Caki2 (cell line): ENCODE data around the gene FAM240B. TPM values are rescaled to one million over a fixed set of nuclear protein-coding genes. Genes with fewer than 3 reads are reported as not detected.

Experiments
- DNase-seq: peaks from one replicate; pipeline ENCODE4 v3.0.0-alpha.2; 2015; ENCODE audit warnings: low read depth
- in situ Hi-C: cut with HindIII; loops from 2 replicates; pipeline ENCODE4 v1.10.0; 2016; ENCODE audit warnings: low sequenced_read_pairs, low pct_unique_long_range_greater_than_20kb, mixed read lengths
- total RNA-seq: library from RNA; depleted of rRNA; stranded (reverse); fragments of >200 nt; shearing (Covaris generic); gene quantifications from 2 replicates; pipeline ENCODE4 v1.2.3, GENCODE V29; 2014; ENCODE audit warnings: low replicate concordance

The FAM240B gene
- total RNA-seq, 1 experiment from 2014 or later: not detected

DNA sequence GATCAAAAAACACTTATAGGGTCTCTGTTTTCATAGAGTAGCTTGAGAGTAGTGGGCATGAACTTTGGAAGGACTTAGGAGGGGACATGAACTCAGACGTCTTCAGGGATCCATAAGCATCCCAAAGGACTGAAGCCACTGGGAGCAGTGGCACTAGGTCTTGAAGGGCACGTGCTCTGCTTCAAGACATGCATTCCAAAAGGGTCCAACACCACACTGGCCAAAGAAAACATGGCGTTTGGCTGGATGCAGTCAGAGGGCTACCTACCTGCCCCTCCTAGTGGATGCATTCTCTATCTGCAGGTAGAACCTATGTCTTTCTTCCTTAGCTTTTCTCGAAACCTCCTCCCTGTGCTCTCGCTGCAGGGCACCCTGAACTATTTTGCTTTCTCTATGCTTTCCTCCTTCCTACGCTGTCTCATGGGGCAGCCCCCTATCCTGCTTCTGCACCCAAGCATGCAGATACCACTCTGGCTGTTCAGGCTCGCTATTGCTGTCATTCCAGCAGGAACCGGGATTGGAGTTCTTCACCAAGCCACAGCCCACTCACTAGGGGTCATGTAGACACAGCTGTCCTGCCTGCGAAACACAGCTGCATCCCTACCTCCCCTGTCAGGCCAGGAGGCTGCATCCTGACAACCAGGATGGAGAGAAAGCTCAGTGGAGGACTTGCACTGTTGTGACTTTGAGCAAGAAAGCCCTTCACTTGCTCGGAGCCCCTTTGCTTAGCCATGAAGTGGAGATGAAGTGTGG, 11.9 kb downstream of the FAM240B start:
- no peak for DNase-seq
- in situ Hi-C loops: no loop called here

DNA sequence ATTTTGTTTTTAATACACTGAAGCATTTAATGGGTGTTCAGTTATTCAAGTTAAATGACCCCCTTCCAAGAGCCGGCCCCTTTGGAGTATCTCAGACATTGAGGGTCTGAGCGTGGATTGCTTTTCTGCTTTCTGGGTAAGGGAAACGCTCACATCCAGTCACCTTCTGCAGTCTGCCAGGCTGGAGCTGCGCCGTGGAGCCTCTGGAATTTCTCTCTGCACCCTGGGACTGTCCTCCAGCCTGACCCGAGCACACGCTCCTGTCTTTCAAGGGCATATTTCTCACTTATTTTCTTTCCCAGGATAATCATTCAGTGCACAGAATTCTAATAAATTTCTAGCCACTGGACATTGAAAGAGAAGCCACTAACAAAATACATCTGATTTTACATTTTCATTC, 13.4 kb downstream of the FAM240B start:
- in situ Hi-C loops: no loop called here
- no peak for DNase-seq

DNA sequence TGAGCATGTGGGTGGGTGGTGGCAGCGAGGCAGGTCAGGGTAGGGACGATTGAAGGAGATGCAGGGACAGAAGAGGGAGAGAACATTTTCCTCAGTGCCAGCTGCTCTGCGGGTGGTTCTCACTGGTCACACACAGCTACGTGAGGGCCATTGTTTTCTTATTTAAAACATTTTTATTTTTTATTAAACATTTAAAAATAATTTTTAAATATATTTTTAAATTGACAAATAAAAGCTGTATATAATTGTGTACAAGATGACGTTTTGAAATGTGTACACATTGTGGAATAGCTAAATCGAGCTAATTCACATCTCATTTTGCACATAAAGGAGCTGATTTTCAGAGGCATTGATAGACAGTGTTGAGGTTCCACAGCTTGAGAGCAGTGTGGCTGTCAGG, 14.0 kb downstream of the FAM240B start:
- no peak for DNase-seq
- in situ Hi-C loops: no loop called here

DNA sequence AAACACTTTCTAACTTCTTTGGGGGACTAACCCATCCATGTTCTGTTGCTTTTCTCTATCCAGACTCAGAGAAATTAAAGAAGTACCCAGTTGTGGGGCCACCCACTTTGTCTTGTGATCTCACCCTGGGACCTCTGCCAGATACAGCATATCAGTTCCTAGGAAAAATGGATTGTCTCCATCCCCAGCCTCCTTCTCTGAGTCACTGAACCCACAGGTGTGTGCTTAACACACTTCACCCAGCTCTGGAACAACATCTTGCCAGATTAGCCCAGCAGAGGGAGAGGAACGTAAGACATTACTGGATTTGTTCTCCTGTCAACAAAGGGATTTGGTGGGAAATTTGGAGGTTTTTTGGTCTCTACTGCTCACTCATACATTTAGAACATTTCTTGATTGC, 19.2 kb downstream of the FAM240B start:
- in situ Hi-C loops: no loop called here
- DNase-seq: peak; percentile 5

DNA sequence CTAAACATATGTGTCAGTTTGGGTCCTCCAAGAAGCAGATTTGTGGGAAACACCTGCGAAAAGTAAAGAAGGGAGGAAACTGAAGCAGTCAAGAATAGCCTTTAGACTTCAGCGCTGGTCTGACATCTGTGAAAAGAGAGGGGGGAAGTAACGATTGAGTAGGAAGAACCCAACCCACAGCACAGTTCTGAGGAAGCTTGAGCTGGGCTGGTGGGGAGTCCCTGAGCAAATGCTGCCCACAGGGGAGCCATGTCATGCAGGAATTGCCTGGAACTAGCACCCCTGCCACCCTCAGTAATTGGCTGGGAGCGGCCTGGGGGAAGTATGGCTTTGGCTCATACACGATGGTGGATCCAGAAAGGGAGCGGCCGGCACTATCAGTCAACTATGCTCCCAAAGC, 20.6 kb downstream of the FAM240B start:
- DNase-seq: no peak
- in situ Hi-C loops: no loop called here

DNA sequence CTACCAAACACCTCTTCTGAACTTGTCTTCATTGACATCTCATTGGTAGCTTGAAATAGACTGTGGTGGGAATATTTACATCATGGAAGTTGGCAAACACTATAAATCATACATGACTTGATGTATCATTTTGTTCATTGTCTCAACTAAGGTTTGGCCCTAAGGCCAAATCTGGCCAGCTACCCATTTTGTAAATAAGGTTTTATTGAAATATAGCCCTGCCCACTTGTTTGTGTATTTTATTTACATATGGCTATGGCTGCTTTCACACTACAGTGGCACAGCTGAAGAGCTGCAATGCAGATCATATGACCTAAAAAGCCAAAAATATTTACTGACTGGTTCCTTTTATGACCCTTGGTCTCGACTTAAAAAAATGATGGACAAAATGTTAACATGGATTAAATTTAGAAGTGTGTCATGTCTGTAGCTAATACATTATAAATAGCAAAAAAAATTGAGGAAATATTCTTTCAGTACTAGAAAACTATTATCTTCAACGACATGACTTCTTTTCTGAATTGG, 22.1 kb downstream of the FAM240B start:
- in situ Hi-C loops: no loop called here
- no peak for DNase-seq

DNA sequence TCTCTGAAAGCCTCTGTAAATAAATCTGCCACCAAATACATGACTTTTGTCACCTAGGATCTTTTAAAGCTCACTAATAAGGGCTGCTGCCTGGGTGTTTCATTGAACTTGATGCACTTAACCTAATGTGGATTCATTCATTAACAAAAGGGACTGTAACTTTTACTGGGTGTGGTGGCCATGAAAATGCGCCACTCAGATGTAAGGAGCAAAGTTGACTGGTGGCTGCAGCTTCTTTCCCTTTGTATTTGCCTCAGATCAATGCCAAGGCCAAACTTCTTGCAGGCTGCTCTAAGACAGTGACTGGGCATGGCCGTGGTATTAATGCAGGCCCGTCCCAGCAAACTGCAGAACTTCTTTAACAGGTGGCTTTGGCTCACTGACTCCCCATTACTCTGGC, 22.9 kb downstream of the FAM240B start:
- DNase-seq: no peak
- in situ Hi-C loops: no loop called here

DNA sequence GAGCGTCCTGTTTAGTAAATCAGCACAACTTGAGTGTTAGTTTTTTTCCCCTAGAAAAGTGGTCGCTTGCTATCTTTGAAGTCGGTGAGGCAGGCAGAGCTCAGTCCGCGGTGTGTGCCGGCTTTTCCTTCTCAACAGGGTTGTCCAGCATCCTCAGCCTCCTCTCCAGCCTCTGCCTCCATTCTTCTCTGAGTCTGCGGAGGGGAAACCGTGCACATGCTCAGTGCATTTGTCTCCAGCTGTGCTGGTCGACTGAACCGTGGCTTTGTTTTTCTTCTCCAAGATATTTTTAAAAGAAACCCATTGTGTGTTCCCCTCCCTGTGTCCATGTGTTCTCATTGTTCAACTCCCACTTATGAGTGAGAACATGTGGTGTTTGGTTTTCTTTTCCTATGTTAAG, 25.3 kb downstream of the FAM240B start:
- in situ Hi-C loops: no loop called here
- DNase-seq: no peak

DNA sequence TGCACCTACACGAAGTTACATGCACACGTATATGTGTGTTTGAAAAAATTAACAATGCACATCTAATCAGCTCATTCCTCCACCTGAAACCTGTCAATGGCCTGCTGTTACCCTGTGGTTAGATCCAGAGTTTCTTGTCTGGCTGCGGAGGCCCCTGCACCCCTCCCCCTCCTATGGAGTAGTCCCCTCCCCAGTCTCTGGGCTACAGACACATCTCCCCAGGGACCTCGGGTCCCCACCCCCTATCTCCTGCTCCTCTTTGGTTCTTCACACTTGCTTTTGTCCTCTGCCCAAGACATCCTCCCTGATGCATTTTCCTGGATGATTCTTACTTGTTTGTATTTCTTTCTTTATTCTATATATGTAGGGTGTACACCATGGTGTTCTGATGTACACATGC, 27.2 kb downstream of the FAM240B start:
- DNase-seq: no peak
- in situ Hi-C loops: no loop called here

DNA sequence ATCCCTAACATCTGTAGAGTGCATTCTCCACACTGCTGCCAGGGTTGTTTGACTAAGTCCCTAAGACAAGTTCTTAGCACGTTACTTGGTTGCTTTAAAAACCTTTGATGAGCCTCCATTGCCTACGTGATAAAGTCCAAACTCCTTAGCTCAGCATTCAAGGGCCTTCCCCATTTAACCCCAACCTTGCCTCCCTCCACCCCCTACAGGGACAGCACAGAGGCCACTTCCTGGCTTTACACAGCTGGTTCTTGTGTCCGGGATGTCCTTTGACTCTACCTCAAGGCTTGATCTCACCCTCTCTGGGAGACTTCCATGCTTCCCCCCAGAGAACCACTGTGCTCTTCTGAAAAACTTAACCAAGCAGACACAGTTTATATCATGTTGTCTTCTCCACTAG, 29.4 kb downstream of the FAM240B start:
- in situ Hi-C loops: no loop called here
- DNase-seq: no peak

DNA sequence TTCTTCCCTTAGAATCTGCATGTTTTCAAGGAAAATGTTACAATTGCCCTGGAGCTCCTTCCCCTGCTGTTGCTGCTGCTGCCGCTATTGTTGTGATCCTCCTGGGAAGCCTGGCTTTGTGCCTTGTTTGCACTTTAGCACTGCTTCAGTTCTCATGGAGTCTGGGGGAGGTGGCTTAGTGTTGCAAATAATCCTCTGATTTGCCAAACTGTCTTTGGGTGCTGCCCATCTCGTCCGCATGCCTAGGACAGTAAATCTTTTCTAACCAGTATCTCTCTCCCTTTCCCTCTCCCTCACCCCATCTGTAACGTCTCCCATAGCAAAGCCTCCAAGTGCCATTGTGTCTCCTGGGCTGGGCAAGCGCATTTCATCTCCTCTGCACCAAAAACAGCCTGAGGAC, 30.3 kb downstream of the FAM240B start:
- in situ Hi-C loops: no loop called here

DNA sequence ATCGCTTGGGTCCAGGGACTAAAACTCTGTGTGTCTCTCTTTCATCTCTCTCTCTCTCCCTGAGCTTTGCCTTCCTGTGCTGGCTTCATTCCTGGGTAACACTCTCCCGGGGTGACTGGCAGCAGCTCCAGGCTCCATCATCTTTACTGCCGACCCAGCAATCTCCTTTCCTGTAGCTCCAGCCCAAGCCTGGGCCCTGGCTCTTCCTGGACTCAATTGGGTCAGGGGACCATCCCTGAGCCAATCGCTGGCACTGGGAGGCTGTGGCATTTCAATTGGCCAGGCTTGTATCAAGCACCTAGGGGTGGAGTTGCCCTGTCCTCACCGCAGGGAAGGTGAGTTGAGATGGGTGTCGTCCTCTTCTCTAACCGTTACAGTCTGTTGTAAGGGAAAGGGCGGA, 31.9 kb downstream of the FAM240B start:
- no peak for DNase-seq
- in situ Hi-C loops: no loop called here

More for the DNA sequence above, 30.3 kb downstream of the FAM240B start:
- DNase-seq: no peak

DNA sequence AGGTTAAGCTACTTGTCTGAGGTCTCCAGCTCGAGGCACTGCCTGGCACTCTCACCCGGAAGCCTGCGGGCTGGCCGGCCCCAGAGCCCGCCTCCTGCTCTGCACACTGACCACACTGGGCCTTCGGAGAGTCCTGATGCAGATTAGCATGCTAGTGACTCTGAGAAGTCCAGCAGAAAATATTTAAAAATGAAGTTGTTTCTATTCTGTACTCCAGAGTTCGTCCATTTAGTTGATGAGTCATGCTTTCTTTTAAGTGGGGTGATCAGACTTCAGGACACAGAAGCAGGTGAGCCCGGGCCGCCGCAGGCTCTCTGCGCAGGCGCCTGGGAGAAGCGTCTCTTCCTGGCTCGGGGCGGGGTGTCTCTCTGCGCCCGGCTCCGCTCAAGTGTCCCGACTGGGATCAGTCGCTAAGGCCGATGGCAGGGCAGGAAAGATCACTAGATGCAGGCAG, 32.5 kb downstream of the FAM240B start:
- in situ Hi-C loops: no loop called here
- no peak for DNase-seq

DNA sequence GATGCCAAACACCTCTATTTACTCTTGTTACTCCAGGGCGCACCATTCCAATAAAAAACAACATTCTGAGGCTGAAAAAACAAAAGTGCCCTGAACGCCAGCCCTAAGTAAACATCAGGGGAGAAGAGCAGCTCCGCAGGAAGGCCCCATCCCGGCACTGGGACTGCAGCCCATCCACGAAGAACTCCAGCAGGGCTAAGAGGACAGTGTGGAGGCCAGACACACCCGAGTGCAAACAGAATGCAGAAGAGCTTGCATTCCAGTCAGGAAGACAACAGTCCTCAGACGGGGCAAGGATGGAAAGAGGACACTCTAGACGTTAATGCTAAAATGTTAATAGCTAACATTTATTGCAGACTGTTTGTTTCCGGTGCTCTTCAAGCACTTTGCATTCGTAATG, 33.0 kb downstream of the FAM240B start:
- no peak for DNase-seq
- in situ Hi-C loops: no loop called here

DNA sequence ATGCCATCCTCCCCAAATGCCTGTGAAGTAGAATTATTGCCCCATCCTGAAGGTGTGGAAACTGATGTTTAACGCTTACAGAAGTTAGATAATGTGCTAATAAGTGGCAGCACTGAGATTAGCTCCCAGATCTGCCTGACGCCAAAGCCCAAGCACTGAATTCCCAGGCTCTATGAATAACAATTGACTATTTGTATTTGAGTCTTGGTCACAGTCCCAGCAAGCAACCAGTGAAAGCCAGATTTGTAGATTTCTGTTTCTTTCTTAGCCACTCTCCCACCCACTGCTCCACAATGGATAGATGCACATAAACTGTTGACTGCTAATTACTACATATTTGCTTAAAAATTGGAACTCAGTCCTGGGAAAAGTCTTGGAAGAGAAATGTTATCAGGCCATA, 34.4 kb downstream of the FAM240B start:
- in situ Hi-C loops: no loop called here
- no peak for DNase-seq

DNA sequence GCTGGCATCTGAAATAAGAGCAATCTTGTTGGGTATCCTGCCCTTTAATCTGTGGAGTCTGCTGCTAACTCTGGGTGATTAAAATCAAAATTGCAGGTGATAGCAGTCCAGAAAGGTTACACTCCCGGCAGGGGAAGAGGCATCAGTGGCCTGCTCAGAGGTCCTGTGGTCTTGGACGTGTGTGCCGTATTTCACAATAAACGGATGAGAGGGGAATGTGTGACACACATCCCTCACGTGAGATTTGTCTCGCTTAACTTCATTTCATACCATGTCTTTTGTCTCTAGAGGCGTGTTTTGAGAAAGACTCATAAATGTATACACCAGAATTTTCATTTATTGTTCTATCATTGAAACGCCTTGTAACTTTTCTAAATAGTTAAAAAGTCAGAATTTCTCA, 36.6 kb downstream of the FAM240B start:
- in situ Hi-C loops: no loop called here

DNA sequence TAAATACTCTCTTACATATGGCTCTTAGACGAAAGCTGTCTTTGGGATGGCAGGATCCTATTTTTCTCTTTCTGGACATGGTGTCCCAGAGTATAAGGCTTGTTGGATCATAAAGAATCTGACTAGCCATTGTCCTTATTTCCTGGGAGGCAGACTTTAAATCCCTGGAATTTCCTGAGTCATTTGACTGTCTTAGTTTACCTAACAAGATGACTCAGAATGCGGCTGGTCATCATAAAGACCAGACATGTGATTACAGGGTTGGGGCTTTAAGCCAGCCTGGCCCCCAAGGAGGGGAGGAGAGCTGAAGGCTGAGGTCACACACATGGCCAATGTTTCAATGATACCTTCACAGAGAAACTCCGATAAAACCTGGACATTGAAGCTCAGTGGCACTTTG, 37.2 kb downstream of the FAM240B start:
- DNase-seq: peak; percentile 74
- in situ Hi-C loops: no loop called here

More for the DNA sequence above, 36.6 kb downstream of the FAM240B start:
- DNase-seq: no peak

DNA sequence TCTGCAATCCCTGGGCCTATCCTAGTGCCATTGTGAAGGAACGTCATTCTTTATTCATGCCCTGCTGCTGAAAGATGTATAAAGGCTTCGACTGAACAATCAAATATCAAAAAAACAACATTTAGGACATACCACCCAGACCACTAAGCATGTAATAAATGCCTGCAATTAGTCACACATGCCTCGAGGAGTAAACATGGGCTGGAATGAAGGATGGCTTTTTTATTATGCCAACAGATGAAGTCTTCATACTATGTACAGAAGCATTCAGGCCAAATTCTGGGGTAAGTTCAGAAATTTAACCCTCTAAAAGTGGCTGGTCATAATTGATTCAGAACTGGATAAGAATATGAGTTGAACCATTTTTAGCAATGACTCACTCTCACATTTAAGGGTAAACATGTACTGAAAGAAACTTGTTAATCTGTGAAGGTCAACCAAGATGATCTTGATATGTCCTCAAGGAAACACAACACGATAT, 38.1 kb downstream of the FAM240B start:
- in situ Hi-C loops: no loop called here
- peak; percentile 67 for DNase-seq

DNA sequence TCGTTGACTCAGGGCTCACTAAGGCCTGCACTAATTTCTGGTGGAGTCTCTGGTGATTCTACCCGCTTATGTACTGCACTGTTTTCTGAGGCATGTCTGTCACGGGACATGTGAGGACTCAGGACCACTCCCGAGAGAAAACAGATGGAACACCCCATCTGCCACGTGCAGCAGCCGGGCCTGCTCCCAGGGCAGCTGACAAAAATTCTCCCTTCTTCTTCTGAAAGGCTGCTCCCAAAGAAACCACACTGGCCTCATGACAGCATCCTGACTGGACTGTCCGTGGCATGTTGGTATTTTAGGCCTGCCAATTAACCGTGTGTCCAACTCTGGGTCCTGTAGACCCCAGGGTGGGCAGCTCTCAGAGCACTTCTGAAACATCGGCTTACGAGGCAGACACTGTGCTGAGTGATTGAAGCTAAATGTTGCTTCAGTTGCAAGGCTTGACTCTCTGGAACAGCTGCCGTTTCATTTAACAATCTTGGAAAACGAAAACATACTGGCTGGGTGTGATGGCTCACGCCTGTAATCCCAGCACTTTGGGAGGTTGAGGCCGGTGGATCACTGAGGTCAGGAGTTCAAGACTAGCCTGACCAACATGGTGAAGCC, 39.0 kb downstream of the FAM240B start:
- in situ Hi-C loops: no loop called here
- no peak for DNase-seq
